Activated CD4-positive, alpha-beta T cell treated with anti-CD3 and anti-CD28 coated beads, Interleukin-2, amount 50 U/mL, for 4 hours (primary cell): ENCODE data around the gene CFAP54.

Experiments used
- DNase-seq, 2 experiments: peaks; one replicate each; pipeline ENCODE4 v3.0.0-alpha.2; 2020

The CFAP54 gene

GRCh38 chr12:96901175-96901574, 411.8 kb downstream of the CFAP54 start:
- no peak for DNase-seq

DNA sequence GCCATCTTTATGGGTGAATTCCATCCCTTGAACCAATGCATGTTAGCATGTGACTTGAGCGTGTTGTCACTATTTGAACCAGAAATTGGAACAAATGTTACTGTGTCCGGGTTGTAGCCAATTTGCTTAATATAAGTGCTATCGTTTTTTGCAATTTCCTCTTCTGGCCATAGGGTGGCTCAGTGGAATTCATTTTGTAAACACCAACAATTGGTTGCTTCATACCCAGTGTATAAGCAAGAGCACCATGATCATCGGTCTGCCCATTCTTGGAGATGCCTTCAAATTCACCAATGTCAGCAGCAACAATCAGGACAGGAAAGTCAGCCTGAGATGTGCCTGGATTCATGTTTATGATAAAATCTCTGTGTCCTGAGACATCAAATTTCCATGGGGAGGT, 412.7 kb downstream of the CFAP54 start:
- DNase-seq: no peak

DNA sequence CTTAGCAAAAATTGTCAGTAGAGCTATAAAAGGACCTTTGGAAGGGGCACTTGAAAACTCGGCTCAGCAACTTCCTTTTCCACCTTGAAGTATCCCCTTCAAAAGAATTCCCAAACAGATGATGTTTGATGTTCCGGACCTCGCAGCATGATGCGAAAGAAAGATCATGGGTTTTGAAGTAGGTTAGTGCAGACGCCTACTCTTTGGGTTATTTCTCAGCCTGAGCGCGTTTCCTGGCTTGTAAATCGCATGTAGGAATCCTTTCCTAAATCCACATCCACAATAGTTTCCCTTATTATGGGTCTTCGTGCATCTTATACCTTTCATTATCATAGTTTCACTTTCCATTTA, 417.1 kb downstream of the CFAP54 start:
- peak in 1 of 2 experiments; percentile 2 for DNase-seq

DNA sequence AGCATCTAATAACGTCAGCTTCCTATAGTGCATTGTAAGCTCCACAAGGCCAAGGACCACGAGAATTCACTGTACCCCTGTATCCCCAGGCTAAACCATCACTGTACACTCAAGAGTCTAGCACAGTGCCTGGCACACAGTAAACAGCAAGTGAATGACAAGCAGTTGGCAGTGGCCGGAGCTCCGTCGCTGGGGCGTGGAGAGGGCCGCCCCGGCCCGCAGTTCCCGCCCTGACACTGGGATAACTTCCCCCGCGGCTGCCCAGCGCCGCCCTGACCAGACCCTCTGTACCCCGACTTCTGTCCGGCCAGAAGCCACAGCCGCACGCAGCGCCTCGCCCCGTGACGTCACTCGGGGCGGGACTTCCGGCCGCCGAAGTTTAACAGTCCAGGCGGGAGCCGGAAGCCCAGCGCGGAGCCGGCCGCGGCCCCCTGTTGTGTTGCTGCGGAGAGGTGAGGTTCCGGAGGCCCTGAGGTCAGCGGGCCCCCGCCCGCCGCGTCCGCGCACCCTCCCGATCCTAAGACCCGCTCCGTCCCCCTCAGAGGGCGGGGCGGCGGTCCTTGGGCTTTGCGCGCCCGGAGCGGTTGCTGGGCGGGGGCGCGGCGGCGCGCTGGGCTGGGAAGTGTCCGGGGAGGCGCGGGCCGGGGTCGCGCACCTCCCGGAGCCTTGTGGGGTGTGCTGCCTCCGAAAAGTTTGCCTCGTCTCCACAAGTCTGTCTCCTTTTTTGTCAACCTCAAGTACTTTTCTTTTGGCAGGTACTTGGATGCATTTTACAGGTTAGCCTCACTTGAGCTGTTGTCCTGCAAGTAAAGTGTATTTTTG, 417.7 kb downstream of the CFAP54 start, which contains the start of gene NEDD1:
Gene NEDD1, plus strand, starts transcription at position 409 of the 822 bp plus-strand sequence. CDS start 2,503 bp downstream, outside the sequence.
- peak; percentile 64 to 66 for DNase-seq

DNA sequence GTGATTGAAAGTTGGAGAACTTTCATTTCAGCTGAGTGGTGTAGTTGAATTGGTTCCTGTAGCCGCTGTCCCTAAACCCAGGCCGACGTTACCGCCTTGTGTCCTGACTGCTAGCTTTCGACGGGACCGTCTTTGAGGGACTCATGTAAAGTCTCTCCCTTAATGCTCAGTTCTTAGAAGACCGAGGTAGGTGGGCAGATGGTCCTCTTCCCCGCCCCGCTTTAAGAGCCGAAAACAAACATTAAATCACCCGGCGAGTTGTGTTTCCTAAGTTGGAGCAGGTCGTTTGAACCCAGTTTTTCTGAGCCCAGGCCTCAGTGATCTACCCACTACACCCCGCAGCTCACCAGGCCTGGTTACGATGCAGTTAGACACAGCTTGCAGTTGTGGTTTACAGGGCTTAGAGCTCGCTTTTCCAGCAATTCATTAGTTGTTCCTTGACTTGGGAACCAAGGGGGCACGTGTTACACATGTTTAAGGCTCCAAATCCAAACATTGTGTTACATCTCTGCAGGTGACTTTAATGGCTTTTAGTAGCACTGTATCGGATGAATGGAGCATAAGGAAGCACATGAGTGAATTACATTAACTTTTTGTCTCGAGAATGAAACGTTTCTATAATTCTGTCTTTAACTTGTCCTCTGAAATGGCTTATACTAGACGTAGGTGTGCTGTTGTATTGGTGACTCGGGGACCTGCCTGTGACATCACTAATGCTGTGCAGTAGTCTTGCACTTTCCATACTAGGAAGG, 418.5 kb downstream of the CFAP54 start:
- DNase-seq: peak; percentile 6 to 20

- no peak for DNase-seq
These were observed 419.0 kb downstream of the CFAP54 start for GRCh38 chr12:96908423-96908675.

DNA sequence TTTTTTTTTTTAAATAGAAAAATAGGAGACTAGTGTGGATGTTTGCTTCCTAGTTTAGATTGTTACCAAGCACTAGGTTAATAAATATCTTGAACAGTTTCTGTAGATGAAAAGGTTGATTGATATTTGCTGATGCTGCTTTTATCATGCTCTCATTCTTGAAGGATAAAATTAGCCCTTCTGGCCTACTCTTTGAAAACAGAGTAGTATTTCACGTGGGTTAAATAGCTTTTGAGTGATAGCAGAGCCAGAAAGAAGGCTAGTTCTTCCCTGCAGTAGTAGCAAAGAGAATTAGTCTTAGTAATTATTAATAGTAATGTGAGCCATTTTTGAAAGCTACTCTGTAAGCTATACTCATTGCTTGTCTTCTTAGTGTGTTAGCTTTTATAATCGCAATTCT, 422.9 kb downstream of the CFAP54 start:
- DNase-seq: no peak

DNA sequence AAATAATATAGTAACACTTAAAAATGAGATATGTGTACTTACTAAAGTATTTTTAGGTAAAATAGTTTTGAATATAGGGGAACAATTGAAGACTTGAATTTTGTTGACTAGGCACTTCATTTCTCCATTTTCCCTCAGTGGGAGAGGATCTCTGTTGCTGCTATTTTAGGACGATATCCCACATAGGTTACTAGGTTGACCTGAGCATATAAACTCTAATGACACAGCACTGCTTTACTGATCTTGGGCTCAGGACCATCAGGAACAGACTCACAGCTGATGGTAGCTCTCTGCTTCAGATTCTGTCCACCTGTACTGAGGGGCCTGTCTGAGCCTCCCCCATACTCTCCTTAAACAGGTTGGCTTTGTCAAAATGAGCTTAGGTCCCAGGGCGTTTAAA, 423.6 kb downstream of the CFAP54 start:
- no peak for DNase-seq

GRCh38 chr12:96919510-96920210, 430.3 kb downstream of the CFAP54 start:
- DNase-seq: no peak
